ENCODE results near the gene IL15RA. TPM values are rescaled to one million over a fixed set of nuclear protein-coding genes. Genes with fewer than 3 reads are reported as not detected.

Gene IL15RA, protein sequence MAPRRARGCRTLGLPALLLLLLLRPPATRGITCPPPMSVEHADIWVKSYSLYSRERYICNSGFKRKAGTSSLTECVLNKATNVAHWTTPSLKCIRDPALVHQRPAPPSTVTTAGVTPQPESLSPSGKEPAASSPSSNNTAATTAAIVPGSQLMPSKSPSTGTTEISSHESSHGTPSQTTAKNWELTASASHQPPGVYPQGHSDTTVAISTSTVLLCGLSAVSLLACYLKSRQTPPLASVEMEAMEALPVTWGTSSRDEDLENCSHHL
- total RNA-seq = 10 to 100 TPM; 15.1 to 35.7 (median 25.9) TPM

GRCh38 chr10:5977471-5978229 is at the start of gene IL15RA:
Gene IL15RA (minus strand): TSS chr10:5977543. CDS start chr10:5977492, 51 bp downstream.
- DNase-seq (ENCODE audit: low spot score in 2 of 2) = peak; percentile 66 to 69
- Histone ChIP-seq H3K27me3 (no peaks in the 10 kb centered on the region), H3K4me3 (peak within 1 kb of the TSS; percentile 69 to 95 (median 88)), H3K36me3 (no peaks in the 10 kb centered on the region), H3K4me1 (no peaks in the 10 kb centered on the region), H3K9me3 (no peaks in the 10 kb centered on the region), H3K27ac (peak within 1 kb of the TSS; percentile 97 to 98)
- intact Hi-C loops (cut with DNase I; ENCODE audit: low total_unique reads) = no loop called here
- TF ChIP-seq CTCF (IDR thresholded peaks at IDR 0.05) (no peak), POLR2AphosphoS5 (IDR thresholded peaks at IDR 0.05) (peak; percentile 44 to 72 (median 68)), POLR2A (IDR thresholded peaks at IDR 0.05) (no peak)

DNA sequence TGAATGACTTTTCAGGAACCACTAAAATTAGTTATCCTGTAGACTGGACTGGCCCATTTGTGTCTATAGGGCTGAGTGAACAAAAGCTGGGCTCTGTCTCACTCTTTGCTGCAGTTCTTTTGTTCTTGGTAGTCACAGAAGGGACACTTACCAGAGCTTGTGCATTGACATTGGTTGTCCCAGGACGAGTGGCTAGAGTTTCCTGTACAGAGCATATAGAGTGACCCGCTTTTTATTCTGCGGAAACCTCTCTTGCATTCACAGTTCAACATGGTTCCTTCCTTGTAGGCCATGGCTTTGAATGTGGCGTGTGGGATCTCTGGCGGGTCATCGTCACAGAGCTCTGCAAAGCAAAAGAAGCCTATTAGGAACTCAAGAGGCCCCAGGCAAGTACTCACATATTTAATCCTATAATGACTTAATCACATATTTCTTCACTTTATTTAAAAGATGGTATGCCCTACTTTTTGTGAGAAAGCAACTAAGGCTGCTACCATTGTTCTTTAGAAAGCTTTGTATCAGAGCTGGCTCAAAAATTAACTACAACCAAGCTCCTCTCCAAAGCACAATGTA is 48.4 kb upstream of the IL15RA start:
- no peaks in the 10 kb centered on the region for H3K27me3 ChIP-seq
- no peak for DNase-seq (ENCODE audit: low spot score in 2 of 2)
- H3K27ac ChIP-seq = no peak overlapping the region
- no peaks in the 10 kb centered on the region for H3K36me3 ChIP-seq
- no peak overlapping the region for H3K4me3 ChIP-seq
- H3K4me1 ChIP-seq = no peaks in the 10 kb centered on the region
- intact Hi-C loops (cut with DNase I; ENCODE audit: low total_unique reads) = no loop called here
- TF ChIP-seq CTCF (IDR thresholded peaks at IDR 0.05) = no peak
- TF ChIP-seq POLR2AphosphoS5 (IDR thresholded peaks at IDR 0.05) = no peak
- TF ChIP-seq POLR2A (IDR thresholded peaks at IDR 0.05) = no peak
- peaks cover 0 to 10% of the 10 kb centered on the region in 2 donors for H3K9me3 ChIP-seq

DNA sequence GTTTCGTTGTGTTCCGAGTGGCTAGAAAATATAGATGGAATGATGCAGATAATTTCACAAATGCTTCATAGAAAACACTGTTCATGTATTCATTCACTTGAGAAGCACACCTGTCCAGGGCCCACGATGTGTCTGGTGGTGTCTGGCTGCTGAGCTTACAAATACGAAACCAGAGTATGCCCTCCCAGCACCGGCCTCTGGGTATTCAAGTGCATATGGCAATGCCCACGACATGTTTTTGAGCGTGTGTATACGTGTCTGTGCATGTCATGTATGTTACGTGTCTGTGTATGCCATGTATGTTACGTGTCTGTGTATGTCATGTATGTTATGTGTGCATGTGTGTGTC is 47.0 kb upstream of the IL15RA start:
- Histone ChIP-seq H3K9me3 (no peaks in the 10 kb centered on the region), H3K36me3 (no peaks in the 10 kb centered on the region), H3K27ac (no peak overlapping the region), H3K4me3 (no peak overlapping the region), H3K27me3 (no peaks in the 10 kb centered on the region), H3K4me1 (no peaks in the 10 kb centered on the region)
- TF ChIP-seq POLR2AphosphoS5 (IDR thresholded peaks at IDR 0.05) (no peak), POLR2A (IDR thresholded peaks at IDR 0.05) (no peak), CTCF (IDR thresholded peaks at IDR 0.05) (no peak)
- no peak for DNase-seq (ENCODE audit: low spot score in 2 of 2)
- intact Hi-C loops (cut with DNase I; ENCODE audit: low total_unique reads) = no loop called here

DNA sequence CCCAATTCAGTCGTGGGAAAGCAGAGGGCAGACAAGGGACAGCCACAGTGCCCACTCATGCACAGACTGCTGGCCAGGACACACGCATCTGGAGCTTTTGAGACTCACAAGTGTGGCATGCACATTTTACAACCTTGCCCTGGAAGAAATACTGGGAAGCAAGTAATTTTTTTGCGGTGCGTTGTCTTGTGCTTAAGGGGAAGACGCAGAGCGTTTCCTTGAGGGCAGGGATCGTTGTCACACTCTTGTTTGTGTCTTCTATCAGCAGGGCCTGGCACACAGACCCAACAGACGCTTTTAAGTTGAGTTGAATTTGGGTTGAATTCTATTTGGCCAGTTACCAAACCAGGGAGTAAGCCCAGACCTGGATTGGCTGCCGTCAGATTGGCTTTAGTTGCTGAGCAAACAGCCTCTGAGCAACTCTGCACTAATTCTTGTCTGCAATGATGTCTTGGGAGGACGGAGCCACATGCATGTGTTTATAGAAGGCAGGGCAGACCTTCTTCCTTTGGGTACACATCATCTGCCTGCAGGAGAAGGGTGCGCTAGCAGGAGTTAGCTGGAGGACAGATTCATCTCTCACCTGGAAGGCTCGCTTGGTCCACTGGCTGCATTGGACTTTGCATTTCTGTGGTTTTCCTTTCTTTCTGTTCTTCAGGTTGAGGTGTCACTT is 46.5 kb upstream of the IL15RA start:
- no peak for DNase-seq (ENCODE audit: low spot score in 2 of 2)
- TF ChIP-seq POLR2A (IDR thresholded peaks at IDR 0.05) (no peak), POLR2AphosphoS5 (IDR thresholded peaks at IDR 0.05) (no peak), CTCF (IDR thresholded peaks at IDR 0.05) (no peak)
- Histone ChIP-seq H3K27me3 (no peaks in the 10 kb centered on the region), H3K9me3 (no peaks in the 10 kb centered on the region), H3K27ac (no peak overlapping the region), H3K4me1 (no peaks in the 10 kb centered on the region), H3K36me3 (no peaks in the 10 kb centered on the region), H3K4me3 (no peak overlapping the region)
- intact Hi-C loops (cut with DNase I; ENCODE audit: low total_unique reads) = no loop called here
